ENCODE measurements around the gene AARSD1.
"Not testable (repeated sequence)": the region's sequence is repeated elsewhere in the genome, so short reads cannot be mapped to it uniquely, and the experiment has no call there.

AARSD1 gene

GRCh38 chr17:42918902-42919521 is 45.2 kb downstream of the AARSD1 start:
- Mint-ChIP-seq H3K4me3 (no peak overlapping the region), H3K36me3 (ENCODE audit: low read depth) (no peaks in the 10 kb centered on the region), H3K27me3 (peaks cover 5% of the 10 kb centered on the region), H3K27ac (no peak overlapping the region), H3K4me1 (no peaks in the 10 kb centered on the region), H3K9me3 (no peaks in the 10 kb centered on the region)
- DNase-seq (no peak), ATAC-seq (no peak)

GRCh38 chr17:42917236-42917603 is 47.0 kb downstream of the AARSD1 start:
- no peaks in the 10 kb centered on the region for H3K36me3 Mint-ChIP-seq (ENCODE audit: low read depth)
- H3K4me1 Mint-ChIP-seq: no peaks in the 10 kb centered on the region
- H3K27ac Mint-ChIP-seq: no peak overlapping the region
- DNase-seq: no peak
- no peak overlapping the region for H3K4me3 Mint-ChIP-seq
- no peaks in the 10 kb centered on the region for H3K9me3 Mint-ChIP-seq
- ATAC-seq: no peak
- H3K27me3 Mint-ChIP-seq: peaks cover 5% of the 10 kb centered on the region

- not testable (repeated sequence) for H3K36me3 Mint-ChIP-seq (ENCODE audit: low read depth); H3K27me3 Mint-ChIP-seq; H3K27ac Mint-ChIP-seq; H3K9me3 Mint-ChIP-seq; H3K4me3 Mint-ChIP-seq; ATAC-seq; DNase-seq; H3K4me1 Mint-ChIP-seq
Observed at GRCh38 chr17:42916388-42917235, 47.6 kb downstream of the AARSD1 start.

GRCh38 chr17:42915288-42915687 is 49.0 kb downstream of the AARSD1 start:
- H3K4me1 Mint-ChIP-seq; H3K36me3 Mint-ChIP-seq (ENCODE audit: low read depth); H3K9me3 Mint-ChIP-seq; H3K4me3 Mint-ChIP-seq; DNase-seq; H3K27me3 Mint-ChIP-seq; H3K27ac Mint-ChIP-seq; ATAC-seq: not testable (repeated sequence)

GRCh38 chr17:42913981-42914617 is 50.2 kb downstream of the AARSD1 start:
- Mint-ChIP-seq H3K27ac (no peak overlapping the region), H3K4me3 (no peak overlapping the region), H3K36me3 (ENCODE audit: low read depth) (no peaks in the 10 kb centered on the region), H3K27me3 (peaks cover 10% of the 10 kb centered on the region), H3K9me3 (no peaks in the 10 kb centered on the region), H3K4me1 (no peaks in the 10 kb centered on the region)
- ATAC-seq (no peak), DNase-seq (no peak)

- Mint-ChIP-seq H3K4me3 (no peak overlapping the region), H3K27me3 (peaks cover 11% of the 10 kb centered on the region), H3K9me3 (no peaks in the 10 kb centered on the region), H3K4me1 (no peaks in the 10 kb centered on the region), H3K27ac (no peak overlapping the region), H3K36me3 (ENCODE audit: low read depth) (no peaks in the 10 kb centered on the region)
- no peak for ATAC-seq
- DNase-seq: no peak
Observed at GRCh38 chr17:42913522-42913921, 50.7 kb downstream of the AARSD1 start.

- Mint-ChIP-seq H3K36me3 (ENCODE audit: low read depth) (no peaks in the 10 kb centered on the region), H3K9me3 (no peaks in the 10 kb centered on the region), H3K4me3 (no peak overlapping the region), H3K27me3 (peaks cover 13% of the 10 kb centered on the region), H3K27ac (no peak overlapping the region), H3K4me1 (no peaks in the 10 kb centered on the region)
- ATAC-seq: no peak
- DNase-seq: no peak
Observed at GRCh38 chr17:42908872-42909700, 55.2 kb downstream of the AARSD1 start.

GRCh38 chr17:42906772-42907446 is 57.3 kb downstream of the AARSD1 start:
- H3K36me3 Mint-ChIP-seq (ENCODE audit: low read depth): no peaks in the 10 kb centered on the region
- no peak for DNase-seq
- peaks cover 18% of the 10 kb centered on the region for H3K27me3 Mint-ChIP-seq
- no peak for ATAC-seq
- no peak overlapping the region for H3K4me3 Mint-ChIP-seq
- no peaks in the 10 kb centered on the region for H3K9me3 Mint-ChIP-seq
- no peak overlapping the region for H3K27ac Mint-ChIP-seq
- no peaks in the 10 kb centered on the region for H3K4me1 Mint-ChIP-seq

GRCh38 chr17:42904110-42904469 is 60.2 kb downstream of the AARSD1 start:
- peaks cover 17% of the 10 kb centered on the region for H3K27me3 Mint-ChIP-seq
- ATAC-seq: no peak
- H3K4me3 Mint-ChIP-seq: no peak overlapping the region
- no peaks in the 10 kb centered on the region for H3K36me3 Mint-ChIP-seq (ENCODE audit: low read depth)
- DNase-seq: no peak
- no peak overlapping the region for H3K27ac Mint-ChIP-seq
- H3K4me1 Mint-ChIP-seq: no peaks in the 10 kb centered on the region
- H3K9me3 Mint-ChIP-seq: no peaks in the 10 kb centered on the region

- Mint-ChIP-seq H3K4me3 (no peak overlapping the region), H3K27me3 (peaks cover 19% of the 10 kb centered on the region), H3K27ac (no peak overlapping the region), H3K9me3 (no peaks in the 10 kb centered on the region), H3K4me1 (no peaks in the 10 kb centered on the region), H3K36me3 (ENCODE audit: low read depth) (no peaks in the 10 kb centered on the region)
- no peak for DNase-seq
- no peak for ATAC-seq
Observed at GRCh38 chr17:42901535-42902229, 62.6 kb downstream of the AARSD1 start.
